Uterus (tissue), 2 donors: ENCODE measurements around the gene MSTO1.
"Not testable (repeated sequence)": the region's sequence is repeated elsewhere in the genome, so short reads cannot be mapped to it uniquely, and the experiment has no call there.

Experiments
- CTCF ChIP-seq, 4 experiments: fragments of 200-600 bp in 2 of 4; fragments of 450-650 bp in 2 of 4; sonication (generic) in 2 of 4; IDR thresholded peaks; one replicate each; pipeline ENCODE4 v1.5.1; 2016 to 2019; ENCODE audit warnings: antibody characterized with exemption in 4 of 4, mild to moderate bottlenecking in 2 of 4, moderate library complexity in 1 of 4
- POLR2A ChIP-seq, 2 donors: fragments of 450-650 bp; IDR thresholded peaks; one replicate each; pipeline ENCODE4 v1.6.1; 2016; ENCODE audit warnings: antibody characterized with exemption in 2 of 2, mild to moderate bottlenecking in 1 of 2, moderate library complexity in 1 of 2

- TF ChIP-seq CTCF, POLR2A (IDR thresholded peaks at IDR 0.05): not testable (repeated sequence)
Observed at GRCh38 chr1:155563377-155564022, 46.5 kb upstream of the MSTO1 start.
